OCI-LY7 (cell line): Measurements from ENCODE around the gene NID2. TPM values are rescaled to one million over a fixed set of nuclear protein-coding genes. Genes with fewer than 3 reads are reported as not detected.

Experiments
- BruUV-seq: library from RNA; stranded (reverse); fragments of 400-500 nt; replicated peaks from 2 replicates; lab custom pipeline; 2021; lab: Mats Ljungman, UMichigan
- CTCF ChIA-PET: fragments of 300-600 bp; sonication (Branson Sonifier 250); formaldehyde crosslinking; loops from one replicate; lab custom pipeline; 2022; ENCODE audit warnings: antibody characterized with exemption; ENCODE audit not compliant: unreplicated experiment; lab: Charles Lee
- POLR2A ChIA-PET: fragments of 300-600 bp; sonication (Branson Sonifier 250); formaldehyde crosslinking; loops from one replicate; lab custom pipeline; 2022; ENCODE audit warnings: antibody characterized with exemption; lab: Charles Lee
- DNase-seq: peaks from one replicate; pipeline ENCODE4 v3.0.0-alpha.2; 2015; ENCODE audit warnings: low spot score
- H2AFZ ChIP-seq: fragments of 200-600 bp; sonication (generic), shearing (Covaris generic); 2 replicates; pipeline ENCODE4 v1.6.1; 2014; ENCODE audit warnings: mild to moderate bottlenecking, antibody characterized with exemption, low read length, moderate library complexity
- H3K27ac ChIP-seq: fragments of 200-600 bp; sonication (generic); 2 replicates; pipeline ENCODE4 v1.5.1; 2014; ENCODE audit warnings: mixed run types, low read depth, mild to moderate bottlenecking, moderate library complexity, low read length, inconsistent platforms; ENCODE audit not compliant: poor library complexity, severe bottlenecking
- H3K36me3 ChIP-seq: fragments of 200-600 bp; sonication (generic); 2 replicates; pipeline ENCODE4 v1.6.1; 2014; ENCODE audit warnings: mild to moderate bottlenecking, antibody characterized with exemption, low read length, moderate library complexity, mixed read lengths; ENCODE audit not compliant: insufficient read depth
- H3K4me1 ChIP-seq: fragments of 200-600 bp; sonication (generic); 2 replicates; pipeline ENCODE4 v1.5.1; 2014; ENCODE audit warnings: mild to moderate bottlenecking, low read length; ENCODE audit not compliant: insufficient read depth, poor library complexity, severe bottlenecking
- H3K4me2 ChIP-seq: fragments of 200-600 bp; sonication (generic); 2 replicates; pipeline ENCODE4 v1.6.1; 2014; ENCODE audit warnings: mild to moderate bottlenecking, low read length
- H3K4me3 ChIP-seq: fragments of 200-600 bp; sonication (generic); 2 replicates; pipeline ENCODE4 v1.5.1; 2014; ENCODE audit warnings: mild to moderate bottlenecking, low read depth, low read length; ENCODE audit not compliant: poor library complexity, severe bottlenecking
- H3K79me2 ChIP-seq: fragments of 200-600 bp; sonication (generic); 2 replicates; pipeline ENCODE4 v1.6.1; 2016; ENCODE audit warnings: low read depth, mild to moderate bottlenecking, low read length, moderate library complexity, mixed read lengths; ENCODE audit not compliant: insufficient read depth
- H3K9me2 ChIP-seq: fragments of 200-600 bp; sonication (generic); 2 replicates; pipeline ENCODE4 v1.6.1; 2016; ENCODE audit warnings: mild to moderate bottlenecking, low read length, mixed read lengths; ENCODE audit not compliant: insufficient read depth
- H3K9me3 ChIP-seq: fragments of 200-600 bp; sonication (generic); 2 replicates; pipeline ENCODE4 v1.6.1; 2014; ENCODE audit warnings: mild to moderate bottlenecking, mixed run types, low read length, mixed read lengths
- H4K20me1 ChIP-seq: fragments of 200-600 bp; sonication (generic); 2 replicates; pipeline ENCODE4 v1.6.1; 2014; ENCODE audit warnings: mild to moderate bottlenecking, antibody characterized with exemption, low read length, moderate library complexity, mixed read lengths; ENCODE audit not compliant: insufficient read depth
- CTCF ChIP-seq: fragments of 200-600 bp; sonication (generic); conservative IDR thresholded peaks from 2 replicates; pipeline ENCODE4 v1.5.1; 2014; ENCODE audit warnings: mild to moderate bottlenecking, antibody characterized with exemption, low read length, moderate library complexity, mixed read lengths
- EZH2phosphoT487 ChIP-seq: fragments of 200-600 bp; sonication (generic); IDR thresholded peaks from 2 replicates; pipeline ENCODE4 v1.6.1; 2018; ENCODE audit warnings: low read depth, borderline replicate concordance, mild to moderate bottlenecking, mixed run types, antibody characterized with exemption, low read length, moderate library complexity, mixed read lengths
- intact Hi-C: fragments of 100-400 bp; cut with micrococcal nuclease; formaldehyde crosslinking; loops from one replicate; pipeline ENCODE4 v1.10.0; 2022; ENCODE audit not compliant: unreplicated experiment
- total RNA-seq, 2 experiments: library from RNA; depleted of rRNA in 1 of 2; stranded (reverse); fragments of >200 nt in 1 of 2; shearing (Covaris generic) in 1 of 2; gene quantifications; 2 replicates each; pipeline ENCODE4 v1.2.3, GENCODE V29; 2014 to 2022

The NID2 gene
- total RNA-seq, 2 experiments from 2014 or later: not detected

GRCh38 chr14:52067873-52068614, 815 bp downstream of the NID2 start:
- no TSS peak for BruUV-seq
- Histone ChIP-seq H2AFZ (no peak overlapping the region), H3K9me2 (no peaks in the 10 kb centered on the region), H3K4me3 (no peak overlapping the region), H4K20me1 (no peaks in the 10 kb centered on the region), H3K9me3 (no peaks in the 10 kb centered on the region), H3K4me2 (no peak overlapping the region), H3K36me3 (no peaks in the 10 kb centered on the region), H3K27ac (no peak overlapping the region), H3K79me2 (no peaks in the 10 kb centered on the region), H3K4me1 (no peaks in the 10 kb centered on the region)
- POLR2A ChIA-PET: no interaction called here
- DNase-seq: no peak
- CTCF ChIA-PET: no interaction called here
- intact Hi-C loops: no loop called here
- TF ChIP-seq EZH2phosphoT487: no peak
- TF ChIP-seq CTCF: no peak

GRCh38 chr14:52064174-52064573, 4.7 kb downstream of the NID2 start:
- TF ChIP-seq EZH2phosphoT487 (no peak), CTCF (no peak)
- H3K4me2 ChIP-seq: no peak overlapping the region
- no peak overlapping the region for H3K4me3 ChIP-seq
- no TSS peak for BruUV-seq
- no peaks in the 10 kb centered on the region for H3K9me2 ChIP-seq
- no peaks in the 10 kb centered on the region for H3K9me3 ChIP-seq
- H2AFZ ChIP-seq: no peak overlapping the region
- ChIA-PET CTCF (no interaction called here), POLR2A (interaction anchor here (0.7 kb wide), 1 partner anchor 321 kb away, joined by 3 read pairs; no protein-coding TSS in a partner anchor)
- H3K36me3 ChIP-seq: no peaks in the 10 kb centered on the region
- no peak overlapping the region for H3K27ac ChIP-seq
- H4K20me1 ChIP-seq: no peaks in the 10 kb centered on the region
- no peaks in the 10 kb centered on the region for H3K79me2 ChIP-seq
- no peak for DNase-seq
- intact Hi-C loops: no loop called here
- H3K4me1 ChIP-seq: no peaks in the 10 kb centered on the region

GRCh38 chr14:52063052-52063462, 5.8 kb downstream of the NID2 start:
- BruUV-seq: no TSS peak
- POLR2A ChIA-PET: interaction anchor here (1.0 kb wide), 1 partner anchor 16 kb away, joined by 3 read pairs; no protein-coding TSS in a partner anchor

More at GRCh38 chr14:52063052-52063462, 5.8 kb downstream of the NID2 start:
- intact Hi-C loops: no loop called here
- Histone ChIP-seq H3K36me3 (no peaks in the 10 kb centered on the region), H3K27ac (no peak overlapping the region), H3K9me3 (no peaks in the 10 kb centered on the region), H3K9me2 (no peaks in the 10 kb centered on the region), H3K4me2 (no peak overlapping the region), H2AFZ (no peak overlapping the region), H3K79me2 (no peaks in the 10 kb centered on the region), H3K4me1 (no peaks in the 10 kb centered on the region), H3K4me3 (no peak overlapping the region), H4K20me1 (no peaks in the 10 kb centered on the region)
- no peak for DNase-seq
- CTCF ChIA-PET: no interaction called here
- TF ChIP-seq CTCF: no peak
- TF ChIP-seq EZH2phosphoT487: no peak
